Upper lobe of left lung (tissue), 4 donors: ENCODE results near the gene EXOC6B.

Source experiments
- POLR2A ChIP-seq, 4 donors: fragments of 450-650 bp; IDR thresholded peaks; one replicate each; pipeline ENCODE4 v1.5.1; 2016 to 2017; ENCODE audit warnings: antibody characterized with exemption in 4 of 4, mild to moderate bottlenecking in 2 of 4
- TF ChIP-seq, protein P1 (sequence below), 6 experiments: fragments of 450-650 bp in 4 of 6; fragments of 200-600 bp in 2 of 6; sonication (generic) in 2 of 6; IDR thresholded peaks; one replicate each; pipeline ENCODE4 v1.5.1; 2016 to 2019; ENCODE audit warnings: antibody characterized with exemption in 6 of 6

DNA sequence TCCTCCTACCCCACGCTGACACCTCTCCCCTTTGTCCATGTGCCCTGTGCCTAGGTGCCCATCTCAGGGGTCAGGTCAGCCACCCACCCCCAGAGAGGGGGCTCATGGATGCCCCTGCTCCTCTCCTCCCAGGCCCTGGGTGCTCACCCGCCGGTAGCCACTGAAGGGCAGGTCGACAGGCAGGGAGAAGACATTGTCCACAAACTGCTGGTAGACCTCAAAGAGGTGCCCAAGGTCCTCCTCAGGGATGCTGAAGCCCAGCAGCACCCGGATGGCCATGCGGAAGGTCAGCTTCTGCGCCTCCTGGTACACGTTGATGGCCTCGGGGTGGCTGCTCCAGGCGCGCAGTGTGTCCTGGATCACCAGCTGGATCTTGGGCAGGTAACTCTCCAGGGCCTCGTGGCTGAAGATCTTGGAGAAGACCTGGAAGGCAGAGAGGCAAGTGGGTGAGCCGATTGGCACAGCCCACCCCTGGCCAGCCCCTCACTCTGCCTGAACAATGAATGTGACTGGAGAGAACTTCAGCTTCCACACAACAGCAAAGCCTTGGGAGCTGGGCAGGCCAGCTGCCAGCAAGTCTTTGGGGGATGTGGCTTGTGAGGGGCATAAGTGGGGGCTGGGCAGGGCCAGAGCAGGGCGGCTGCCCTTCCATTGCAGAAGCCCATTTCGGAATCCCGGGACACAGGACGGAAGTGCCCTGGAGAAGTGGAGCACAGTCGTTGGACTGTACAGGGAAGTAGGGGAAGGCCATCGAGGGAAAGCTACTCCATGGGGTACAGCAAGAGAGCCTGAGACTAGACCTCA, 690.6 kb downstream of the EXOC6B start:
- TF ChIP-seq, protein P1, sequence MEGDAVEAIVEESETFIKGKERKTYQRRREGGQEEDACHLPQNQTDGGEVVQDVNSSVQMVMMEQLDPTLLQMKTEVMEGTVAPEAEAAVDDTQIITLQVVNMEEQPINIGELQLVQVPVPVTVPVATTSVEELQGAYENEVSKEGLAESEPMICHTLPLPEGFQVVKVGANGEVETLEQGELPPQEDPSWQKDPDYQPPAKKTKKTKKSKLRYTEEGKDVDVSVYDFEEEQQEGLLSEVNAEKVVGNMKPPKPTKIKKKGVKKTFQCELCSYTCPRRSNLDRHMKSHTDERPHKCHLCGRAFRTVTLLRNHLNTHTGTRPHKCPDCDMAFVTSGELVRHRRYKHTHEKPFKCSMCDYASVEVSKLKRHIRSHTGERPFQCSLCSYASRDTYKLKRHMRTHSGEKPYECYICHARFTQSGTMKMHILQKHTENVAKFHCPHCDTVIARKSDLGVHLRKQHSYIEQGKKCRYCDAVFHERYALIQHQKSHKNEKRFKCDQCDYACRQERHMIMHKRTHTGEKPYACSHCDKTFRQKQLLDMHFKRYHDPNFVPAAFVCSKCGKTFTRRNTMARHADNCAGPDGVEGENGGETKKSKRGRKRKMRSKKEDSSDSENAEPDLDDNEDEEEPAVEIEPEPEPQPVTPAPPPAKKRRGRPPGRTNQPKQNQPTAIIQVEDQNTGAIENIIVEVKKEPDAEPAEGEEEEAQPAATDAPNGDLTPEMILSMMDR (IDR thresholded peaks at IDR 0.05): no peak
- TF ChIP-seq POLR2A (IDR thresholded peaks at IDR 0.05): no peak
